HCT116 (cell line): ENCODE measurements around the gene DBF4. TPM values are rescaled to one million over a fixed set of nuclear protein-coding genes. Genes with fewer than 3 reads are reported as not detected.

Source experiments
- ATAC-seq: fragments of 200-7000 bp; cut with Tn5 transposase; 2 replicates; pipeline ENCODE4 v1.9.1; 2020; ENCODE audit warnings: mild to moderate bottlenecking, moderate library complexity
- BruUV-seq: library from RNA; stranded (reverse); fragments of 400-500 nt; replicated peaks from 2 replicates; lab custom pipeline; 2021; lab: Mats Ljungman, UMichigan
- CTCF ChIA-PET: fragments of 300-600 bp; sonication (Branson Sonifier 250); formaldehyde crosslinking; loops from one replicate; lab custom pipeline; 2021; ENCODE audit warnings: antibody characterized with exemption; lab: Charles Lee
- POLR2A ChIA-PET: fragments of 300-600, 350-600 bp; sonication (Branson Sonifier 250); formaldehyde crosslinking; loops from one replicate; lab custom pipeline; 2021; ENCODE audit warnings: antibody characterized with exemption; lab: Charles Lee
- RAD21 ChIA-PET, 2 experiments: fragments of 300-600 bp; sonication (Branson Sonifier 250); formaldehyde crosslinking; loops; one replicate each; lab custom pipeline; 2023; ENCODE audit warnings: low total read pairs in 2 of 2; ENCODE audit not compliant: uncharacterized antibody in 2 of 2, unreplicated experiment in 2 of 2, low non-redundant PET in 1 of 2; lab: Charles Lee
- DNase-seq: peaks from one replicate; pipeline ENCODE4 v3.0.0-alpha.2; 2010; ENCODE audit warnings: low read depth, low spot score
- H2AFZ ChIP-seq: fragments of 200-600 bp; shearing (Covaris generic), sonication (generic); 2 replicates; pipeline ENCODE4 v1.6.1; 2017; ENCODE audit warnings: low read depth, mixed run types, mixed read lengths, antibody characterized with exemption, low read length; ENCODE audit not compliant: poor library complexity, severe bottlenecking
- H3K27ac ChIP-seq: 2 replicates; pipeline ENCODE4 v1.5.1; 2012; ENCODE audit warnings: low read depth, low read length
- H3K27me3 ChIP-seq: fragments of 200-600 bp; sonication (generic); 2 replicates; pipeline ENCODE4 v1.6.1; 2016; ENCODE audit warnings: mixed run types, low read length, mixed read lengths; ENCODE audit not compliant: insufficient read depth
- H3K36me3 ChIP-seq, 2 experiments: fragments of 200-500 bp in 1 of 2; fragments of 200-600 bp in 1 of 2; sonication (Bioruptor generic) in 1 of 2; sonication (generic) in 1 of 2; 2 replicates each; pipeline versions ENCODE4 v1.5.1 to v1.6.1; 2014 to 2016; ENCODE audit warnings: low read length in 2 of 2, inconsistent platforms in 1 of 2, mixed read lengths in 1 of 2, mixed run types in 1 of 2; ENCODE audit not compliant: insufficient read depth in 2 of 2, control insufficient read depth in 1 of 2
- H3K4me1 ChIP-seq, 2 experiments: fragments of 200-600 bp in 1 of 2; sonication (generic) in 1 of 2; 2 replicates each; pipeline versions ENCODE4 v1.5.1 to v1.6.1; 2012 to 2017; ENCODE audit warnings: low read length in 2 of 2, inconsistent platforms in 1 of 2, mild to moderate bottlenecking in 1 of 2, mixed read lengths in 1 of 2, mixed run types in 1 of 2, moderate library complexity in 1 of 2; ENCODE audit not compliant: insufficient read depth in 2 of 2, control insufficient read depth in 1 of 2
- H3K4me2 ChIP-seq: fragments of 200-600 bp; sonication (generic); 2 replicates; pipeline ENCODE4 v1.6.1; 2017; ENCODE audit warnings: mixed run types, low read length, mixed read lengths
- H3K4me3 ChIP-seq, 2 experiments: fragments of 200-600 bp in 1 of 2; sonication (generic) in 1 of 2; replicated peaks in 1 of 2; 2 replicates each; pipeline ENCODE4 v1.5.1; 2011 to 2016; ENCODE audit warnings: low read length in 2 of 2, control low read depth in 1 of 2, low read depth in 1 of 2, mild to moderate bottlenecking in 1 of 2, mixed read lengths in 1 of 2, mixed run types in 1 of 2
- H3K79me2 ChIP-seq: fragments of 200-600 bp; sonication (generic); 2 replicates; pipeline ENCODE4 v1.6.1; 2017; ENCODE audit warnings: mild to moderate bottlenecking, mixed run types, low read length, moderate library complexity, mixed read lengths; ENCODE audit not compliant: insufficient read depth
- H3K9ac ChIP-seq: fragments of 200-600 bp; sonication (generic); 2 replicates; pipeline ENCODE4 v1.6.1; 2016; ENCODE audit warnings: low read length, mixed read lengths
- H3K9me2 ChIP-seq: fragments of 200-600 bp; sonication (generic), shearing (Covaris generic); 2 replicates; pipeline ENCODE4 v1.6.1; 2017; ENCODE audit warnings: mixed run types, mild to moderate bottlenecking, moderate library complexity; ENCODE audit not compliant: insufficient read depth
- H3K9me3 ChIP-seq, 2 experiments: fragments of 200-500 bp in 1 of 2; fragments of 200-600 bp in 1 of 2; sonication (Bioruptor generic) in 1 of 2; sonication (generic) in 1 of 2; 2 replicates each; pipeline ENCODE4 v1.6.1; 2014 to 2017; ENCODE audit warnings: low read length in 2 of 2, mixed read lengths in 2 of 2, inconsistent platforms in 1 of 2, low read depth in 1 of 2, mild to moderate bottlenecking in 1 of 2, mixed run types in 1 of 2, moderate library complexity in 1 of 2; ENCODE audit not compliant: control insufficient read depth in 1 of 2, insufficient read depth in 1 of 2
- H4K20me1 ChIP-seq: fragments of 200-600 bp; sonication (generic), shearing (Covaris generic); 2 replicates; pipeline ENCODE4 v1.6.1; 2017; ENCODE audit warnings: mixed run types, mild to moderate bottlenecking, moderate library complexity; ENCODE audit not compliant: insufficient read depth
- CBX3 ChIP-seq: IDR thresholded peaks from 2 replicates; pipeline ENCODE4 v1.6.1; 2012; ENCODE audit warnings: low read depth
- ELF1 ChIP-seq: IDR thresholded peaks from 2 replicates; pipeline ENCODE4 v1.6.1; 2012; ENCODE audit warnings: low read depth, borderline replicate concordance
- EZH2 ChIP-seq: fragments of 200-600 bp; sonication (generic); IDR thresholded peaks from 2 replicates; pipeline ENCODE4 v1.6.1; 2017; ENCODE audit warnings: antibody characterized with exemption, mixed run types
- EZH2phosphoT487 ChIP-seq: fragments of 200-600 bp; IDR thresholded peaks from 2 replicates; pipeline ENCODE4 v1.6.1; 2018; ENCODE audit warnings: antibody characterized with exemption, borderline replicate concordance
- JUND ChIP-seq: IDR thresholded peaks from 2 replicates; pipeline ENCODE4 v1.6.1; 2012
- SRF ChIP-seq: IDR thresholded peaks from 2 replicates; pipeline ENCODE4 v1.6.1; 2012; ENCODE audit warnings: low read depth
- ZFX ChIP-seq: fragments of 450-650 bp; IDR thresholded peaks from 2 replicates; pipeline ENCODE4 v1.6.1; 2017
- intact Hi-C: fragments of 100-400 bp; cut with micrococcal nuclease; formaldehyde crosslinking; loops from 2 replicates; pipeline ENCODE4 v1.10.0; 2022
- total RNA-seq: library from RNA; stranded (reverse); gene quantifications from one replicate; pipeline ENCODE4 v1.2.1, GENCODE V29; 2021; ENCODE audit not compliant: unreplicated experiment
- TF ChIP-seq, protein P1 (sequence below): IDR thresholded peaks from 2 replicates; pipeline ENCODE4 v1.6.1; 2012
- TF ChIP-seq, protein P2 (sequence below): IDR thresholded peaks from 2 replicates; pipeline ENCODE4 v1.6.1; 2012; ENCODE audit warnings: low read depth
- TF ChIP-seq, protein P3 (sequence below): IDR thresholded peaks from 2 replicates; pipeline ENCODE4 v1.6.1; 2012

Gene DBF4
- total RNA-seq, 1 experiment from 2014 or later, result 62.2 TPM

DNA sequence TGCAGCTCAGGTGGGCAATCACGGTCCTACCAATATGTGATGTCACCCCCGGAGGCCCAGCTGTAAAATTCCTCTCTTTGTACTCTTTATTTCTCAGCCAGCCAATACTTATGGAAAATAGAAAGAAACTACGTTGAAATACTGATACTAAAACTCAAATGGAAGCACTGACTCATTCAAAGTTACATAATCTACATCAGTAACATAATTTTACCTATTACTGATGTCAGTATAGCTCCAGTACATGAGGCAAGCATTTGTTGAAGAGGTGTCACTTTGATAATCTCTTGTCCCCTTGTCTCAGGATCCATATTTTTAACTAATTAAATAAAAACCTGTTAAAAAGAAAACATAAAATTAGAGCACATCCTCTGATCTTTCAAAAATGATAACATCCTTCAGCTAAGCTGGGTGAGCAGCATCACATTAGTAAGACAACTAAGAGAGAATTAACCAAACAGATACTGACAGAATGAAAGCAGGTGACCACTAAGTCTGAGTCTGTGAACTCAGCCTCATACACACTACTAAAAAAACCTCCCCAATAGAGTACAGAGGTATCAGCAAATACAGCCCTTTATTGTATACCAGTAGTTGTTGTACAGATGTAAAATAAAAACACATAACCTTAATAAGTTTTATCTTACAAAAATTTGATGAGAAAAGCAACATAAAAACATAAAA is 17.7 kb upstream of the DBF4 start:
- Histone ChIP-seq H3K36me3 (peaks cover 2 to 12% of the 10 kb centered on the region in 2 experiments; a peak in 3 of 4 replicates), H3K9me2 (no peaks in the 10 kb centered on the region), H3K4me3 (no peak overlapping the region), H3K9me3 (no peaks in the 10 kb centered on the region), H3K27ac (no peak overlapping the region), H3K4me1 (peaks cover 0 to 1% of the 10 kb centered on the region in 2 experiments; a peak in 2 of 4 replicates), H4K20me1 (no peaks in the 10 kb centered on the region; the same call in 1 of the 2 replicates), H3K9ac (no peak overlapping the region), H2AFZ (no peak overlapping the region), H3K27me3 (no peaks in the 10 kb centered on the region), H3K79me2 (peaks cover 3% of the 10 kb centered on the region; the same call in 1 of the 2 replicates), H3K4me2 (no peak overlapping the region)
- TF ChIP-seq EZH2 (no peak), EZH2phosphoT487 (no peak), ZFX (no peak), ELF1 (no peak), SRF (no peak), JUND (no peak), CBX3 (no peak)
- TF ChIP-seq, protein P1, sequence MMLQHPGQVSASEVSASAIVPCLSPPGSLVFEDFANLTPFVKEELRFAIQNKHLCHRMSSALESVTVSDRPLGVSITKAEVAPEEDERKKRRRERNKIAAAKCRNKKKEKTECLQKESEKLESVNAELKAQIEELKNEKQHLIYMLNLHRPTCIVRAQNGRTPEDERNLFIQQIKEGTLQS, result no peak
- TF ChIP-seq, protein P2, sequence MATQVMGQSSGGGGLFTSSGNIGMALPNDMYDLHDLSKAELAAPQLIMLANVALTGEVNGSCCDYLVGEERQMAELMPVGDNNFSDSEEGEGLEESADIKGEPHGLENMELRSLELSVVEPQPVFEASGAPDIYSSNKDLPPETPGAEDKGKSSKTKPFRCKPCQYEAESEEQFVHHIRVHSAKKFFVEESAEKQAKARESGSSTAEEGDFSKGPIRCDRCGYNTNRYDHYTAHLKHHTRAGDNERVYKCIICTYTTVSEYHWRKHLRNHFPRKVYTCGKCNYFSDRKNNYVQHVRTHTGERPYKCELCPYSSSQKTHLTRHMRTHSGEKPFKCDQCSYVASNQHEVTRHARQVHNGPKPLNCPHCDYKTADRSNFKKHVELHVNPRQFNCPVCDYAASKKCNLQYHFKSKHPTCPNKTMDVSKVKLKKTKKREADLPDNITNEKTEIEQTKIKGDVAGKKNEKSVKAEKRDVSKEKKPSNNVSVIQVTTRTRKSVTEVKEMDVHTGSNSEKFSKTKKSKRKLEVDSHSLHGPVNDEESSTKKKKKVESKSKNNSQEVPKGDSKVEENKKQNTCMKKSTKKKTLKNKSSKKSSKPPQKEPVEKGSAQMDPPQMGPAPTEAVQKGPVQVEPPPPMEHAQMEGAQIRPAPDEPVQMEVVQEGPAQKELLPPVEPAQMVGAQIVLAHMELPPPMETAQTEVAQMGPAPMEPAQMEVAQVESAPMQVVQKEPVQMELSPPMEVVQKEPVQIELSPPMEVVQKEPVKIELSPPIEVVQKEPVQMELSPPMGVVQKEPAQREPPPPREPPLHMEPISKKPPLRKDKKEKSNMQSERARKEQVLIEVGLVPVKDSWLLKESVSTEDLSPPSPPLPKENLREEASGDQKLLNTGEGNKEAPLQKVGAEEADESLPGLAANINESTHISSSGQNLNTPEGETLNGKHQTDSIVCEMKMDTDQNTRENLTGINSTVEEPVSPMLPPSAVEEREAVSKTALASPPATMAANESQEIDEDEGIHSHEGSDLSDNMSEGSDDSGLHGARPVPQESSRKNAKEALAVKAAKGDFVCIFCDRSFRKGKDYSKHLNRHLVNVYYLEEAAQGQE, result no peak
- TF ChIP-seq, protein P3, sequence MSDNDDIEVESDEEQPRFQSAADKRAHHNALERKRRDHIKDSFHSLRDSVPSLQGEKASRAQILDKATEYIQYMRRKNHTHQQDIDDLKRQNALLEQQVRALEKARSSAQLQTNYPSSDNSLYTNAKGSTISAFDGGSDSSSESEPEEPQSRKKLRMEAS, result no peak
- ChIA-PET CTCF (no interaction called here), POLR2A (no interaction called here), RAD21 (no interaction called here)
- DNase-seq (no peak), ATAC-seq (no peak)
- TSS peak; percentile 12 for BruUV-seq
- intact Hi-C loops, result no loop called here
